ENCODE data around the gene TLR1.
"Not testable (repeated sequence)": the region's sequence is repeated elsewhere in the genome, so short reads cannot be mapped to it uniquely, and the experiment has no call there.

TLR1 gene

GRCh38 chr4:38811297-38811696 lies 6.7 kb upstream of the TLR1 start:
- no peak for DNase-seq
- in situ Hi-C loops (cut with HindIII; ENCODE audit: low pct_ligation_motif_present, low pct_unique_long_range_greater_than_20kb, low sequenced_read_pairs): no loop called here

- in situ Hi-C loops (cut with HindIII; ENCODE audit: low pct_ligation_motif_present, low pct_unique_long_range_greater_than_20kb, low sequenced_read_pairs); DNase-seq: not testable (repeated sequence)
Measured at GRCh38 chr4:38807462-38807861, 2.9 kb upstream of the TLR1 start.

GRCh38 chr4:38806251-38806650 lies 1.7 kb upstream of the TLR1 start:
- DNase-seq: not testable (repeated sequence)

GRCh38 chr4:38805530-38806145 lies 1.0 kb upstream of the TLR1 start:
- DNase-seq: no peak
- in situ Hi-C loops (cut with HindIII; ENCODE audit: low pct_ligation_motif_present, low pct_unique_long_range_greater_than_20kb, low sequenced_read_pairs): no loop called here

More at GRCh38 chr4:38806251-38806650, 1.7 kb upstream of the TLR1 start:
- in situ Hi-C loops (cut with HindIII; ENCODE audit: low pct_ligation_motif_present, low pct_unique_long_range_greater_than_20kb, low sequenced_read_pairs): not testable (repeated sequence)

GRCh38 chr4:38803833-38804653 lies 548 bp downstream of the TLR1 start:
- no peak for DNase-seq
- in situ Hi-C loops (cut with HindIII; ENCODE audit: low pct_ligation_motif_present, low pct_unique_long_range_greater_than_20kb, low sequenced_read_pairs): no loop called here

GRCh38 chr4:38802561-38803355 lies 1.8 kb downstream of the TLR1 start:
- in situ Hi-C loops (cut with HindIII; ENCODE audit: low pct_ligation_motif_present, low pct_unique_long_range_greater_than_20kb, low sequenced_read_pairs): no loop called here
- no peak for DNase-seq

- in situ Hi-C loops (cut with HindIII; ENCODE audit: low pct_ligation_motif_present, low pct_unique_long_range_greater_than_20kb, low sequenced_read_pairs): no loop called here
Measured at GRCh38 chr4:38800961-38801450, 3.6 kb downstream of the TLR1 start.

DNA sequence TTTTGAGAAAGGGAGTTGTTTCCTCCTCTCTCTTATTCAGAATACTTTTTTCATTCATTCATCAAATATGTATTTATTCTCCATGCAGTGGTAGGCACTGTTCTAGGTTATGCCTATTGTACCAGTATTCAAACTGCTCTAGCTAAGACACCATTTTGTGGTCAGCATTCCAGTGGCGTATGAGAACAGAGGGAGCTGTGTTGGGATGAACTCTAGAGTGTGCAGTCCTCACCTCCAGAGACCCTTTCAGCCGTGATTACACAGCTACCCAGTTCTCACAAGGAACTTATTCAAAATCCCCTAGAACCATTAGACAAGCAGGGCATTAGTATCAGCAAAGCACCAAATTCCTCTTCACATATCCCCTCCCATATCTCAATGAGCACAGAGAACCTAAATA lies 4.2 kb downstream of the TLR1 start:
- in situ Hi-C loops (cut with HindIII; ENCODE audit: low pct_ligation_motif_present, low pct_unique_long_range_greater_than_20kb, low sequenced_read_pairs): no loop called here
- no peak for DNase-seq

More at GRCh38 chr4:38800961-38801450, 3.6 kb downstream of the TLR1 start:
- DNase-seq: no peak

GRCh38 chr4:38795087-38795486 lies 9.5 kb downstream of the TLR1 start:
- no peak for DNase-seq
- in situ Hi-C loops (cut with HindIII; ENCODE audit: low pct_ligation_motif_present, low pct_unique_long_range_greater_than_20kb, low sequenced_read_pairs): no loop called here

DNA sequence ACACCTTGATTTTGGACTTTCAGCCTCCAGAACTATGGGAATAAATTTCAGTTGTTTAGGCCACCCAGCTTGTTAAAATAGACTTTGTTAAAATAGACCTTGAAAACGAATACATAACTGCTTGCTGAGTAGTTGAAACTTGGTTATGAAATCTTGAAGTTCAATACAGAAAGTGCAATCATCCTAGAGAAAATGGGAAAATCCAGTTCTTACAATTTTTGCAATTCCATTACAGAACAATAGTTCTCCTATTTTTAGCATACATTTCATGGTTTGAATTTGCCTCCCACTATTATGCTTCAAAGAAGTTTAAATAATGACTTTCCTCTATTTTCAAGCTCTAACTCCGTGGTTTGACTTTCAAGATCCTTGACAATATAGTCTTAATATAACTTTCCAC lies 10.5 kb downstream of the TLR1 start:
- DNase-seq: no peak
- in situ Hi-C loops (cut with HindIII; ENCODE audit: low pct_ligation_motif_present, low pct_unique_long_range_greater_than_20kb, low sequenced_read_pairs): no loop called here

- in situ Hi-C loops (cut with HindIII; ENCODE audit: low pct_ligation_motif_present, low pct_unique_long_range_greater_than_20kb, low sequenced_read_pairs): no loop called here
- no peak for DNase-seq
Measured at GRCh38 chr4:38791010-38791409, 13.6 kb downstream of the TLR1 start.

DNA sequence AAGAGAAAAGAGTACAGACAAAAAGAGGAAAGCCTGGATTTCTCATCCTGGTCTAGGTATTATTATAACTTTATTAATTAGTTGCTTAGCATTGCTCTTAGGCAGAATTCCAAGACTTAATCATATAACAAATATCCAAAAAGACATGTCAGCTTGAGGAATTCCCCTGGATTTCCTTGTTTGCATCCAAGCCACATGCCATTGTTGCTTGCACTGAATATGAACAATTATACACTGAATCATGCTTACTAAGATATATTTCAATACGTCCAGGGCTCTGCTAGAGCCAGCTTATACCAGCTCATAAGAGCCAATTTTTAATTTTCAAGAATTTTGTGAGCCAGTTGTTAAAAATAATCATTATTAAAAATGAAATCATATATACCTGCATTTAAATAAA lies 16.3 kb downstream of the TLR1 start:
- DNase-seq: no peak
- in situ Hi-C loops (cut with HindIII; ENCODE audit: low pct_ligation_motif_present, low pct_unique_long_range_greater_than_20kb, low sequenced_read_pairs): no loop called here

- in situ Hi-C loops (cut with HindIII; ENCODE audit: low pct_ligation_motif_present, low pct_unique_long_range_greater_than_20kb, low sequenced_read_pairs): no loop called here
- DNase-seq: no peak
Measured at GRCh38 chr4:38787693-38788092, 16.9 kb downstream of the TLR1 start.

GRCh38 chr4:38785901-38786402 lies 18.6 kb downstream of the TLR1 start:
- in situ Hi-C loops (cut with HindIII; ENCODE audit: low pct_ligation_motif_present, low pct_unique_long_range_greater_than_20kb, low sequenced_read_pairs): no loop called here
- no peak for DNase-seq

GRCh38 chr4:38785041-38785790 lies 19.4 kb downstream of the TLR1 start:
- no peak for DNase-seq
- in situ Hi-C loops (cut with HindIII; ENCODE audit: low pct_ligation_motif_present, low pct_unique_long_range_greater_than_20kb, low sequenced_read_pairs): no loop called here

DNA sequence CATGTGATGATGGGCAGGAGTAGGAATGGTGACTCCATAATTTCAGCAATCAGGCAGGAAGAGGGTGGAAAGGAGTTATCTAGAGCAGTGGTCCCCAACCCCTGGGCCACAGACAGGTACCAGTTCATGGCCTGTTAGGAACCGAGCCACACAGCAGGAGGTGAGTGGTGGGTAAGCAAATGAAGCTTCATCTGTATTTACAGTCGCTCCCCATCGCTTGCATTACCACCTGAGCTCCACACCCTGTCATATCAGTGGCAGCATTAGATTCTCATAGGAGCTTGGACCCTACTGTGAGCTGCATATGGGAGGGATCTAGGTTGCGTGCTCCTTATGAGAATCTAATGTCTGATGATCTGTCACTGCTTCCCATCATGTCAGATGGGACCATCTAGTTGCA lies 20.4 kb downstream of the TLR1 start:
- DNase-seq: no peak
- in situ Hi-C loops (cut with HindIII; ENCODE audit: low pct_ligation_motif_present, low pct_unique_long_range_greater_than_20kb, low sequenced_read_pairs): no loop called here

GRCh38 chr4:38783109-38783460 lies 21.5 kb downstream of the TLR1 start:
- no peak for DNase-seq
- in situ Hi-C loops (cut with HindIII; ENCODE audit: low pct_ligation_motif_present, low pct_unique_long_range_greater_than_20kb, low sequenced_read_pairs): no loop called here

- DNase-seq: peak; percentile 42
- in situ Hi-C loops (cut with HindIII; ENCODE audit: low pct_ligation_motif_present, low pct_unique_long_range_greater_than_20kb, low sequenced_read_pairs): no loop called here
Measured at GRCh38 chr4:38782452-38783108, 22.0 kb downstream of the TLR1 start, which contains the start of gene TLR10. Gene TLR10 (minus strand): TSS chr4:38782990. CDS start chr4:38775590, 7,400 bp downstream.
